B cell (primary cell): Measurements from ENCODE around the gene NFATC1. TPM values are rescaled to one million over a fixed set of nuclear protein-coding genes. Genes with fewer than 3 reads are reported as not detected.

Experiments used
- ATAC-seq: fragments of 200-7000 bp; cut with Tn5 transposase; one replicate; pipeline ENCODE4 v1.10.0; 2021; ENCODE audit warnings: low read depth, mild to moderate bottlenecking, moderate number of reproducible peaks, moderate library complexity
- CTCF ChIA-PET: fragments of 350-600 bp; sonication (Branson Sonifier 250); formaldehyde crosslinking; loops from one replicate; lab custom pipeline; 2021; ENCODE audit warnings: antibody characterized with exemption, inconsistent platforms; lab: Charles Lee
- POLR2A ChIA-PET: fragments of 350-600 bp; sonication (Branson Sonifier 250); formaldehyde crosslinking; loops from one replicate; lab custom pipeline; 2021; ENCODE audit warnings: antibody characterized with exemption; lab: Charles Lee
- DNase-seq: peaks from one replicate; pipeline ENCODE4 v3.0.0; 2013
- H2AFZ ChIP-seq: 2 replicates; pipeline ENCODE4 v1.6.1; 2012; ENCODE audit warnings: mild to moderate bottlenecking, low read depth, low read length; ENCODE audit not compliant: insufficient read depth, poor library complexity, severe bottlenecking
- H3K27ac ChIP-seq, 2 donors: 1 replicate in 1 of 2; 2 replicates in 1 of 2; pipeline ENCODE4 v1.5.1; 2012 to 2013; ENCODE audit warnings: low read length in 2 of 2, mild to moderate bottlenecking in 2 of 2, moderate library complexity in 1 of 2
- H3K27me3 ChIP-seq, 4 experiments: fragments of 200-600 bp in 1 of 4; sonication (generic) in 1 of 4; replicated peaks in 1 of 4; 1 replicate in 2 of 4; 2 replicates in 2 of 4; pipeline versions ENCODE4 v1.6.1 to v1.7.0; 2013 to 2016; ENCODE audit warnings: low read length in 3 of 4, mild to moderate bottlenecking in 2 of 4, mixed read lengths in 1 of 4, moderate library complexity in 1 of 4; ENCODE audit not compliant: insufficient read depth in 4 of 4, control insufficient read depth in 3 of 4; ENCODE audit errors: control extremely low read depth in 1 of 4
- H3K36me3 ChIP-seq, 2 experiments: replicated peaks in 1 of 2; 1 replicate in 1 of 2; 2 replicates in 1 of 2; pipeline versions ENCODE4 v1.6.1 to v1.7.1; 2013; ENCODE audit warnings: low read length in 1 of 2; ENCODE audit not compliant: insufficient read depth in 2 of 2, control insufficient read depth in 1 of 2; ENCODE audit errors: control extremely low read depth in 1 of 2, extremely low read depth in 1 of 2
- H3K4me1 ChIP-seq, 2 donors: fragments of 200-600 bp in 1 of 2; sonication (generic) in 1 of 2; 1 replicate in 1 of 2; 2 replicates in 1 of 2; pipeline versions ENCODE4 v1.5.1 to v1.6.1; 2013 to 2017; ENCODE audit warnings: low read length in 2 of 2; ENCODE audit not compliant: control insufficient read depth in 2 of 2, insufficient read depth in 2 of 2
- H3K4me2 ChIP-seq: replicated peaks from 2 replicates; pipeline ENCODE3; 2012; ENCODE audit warnings: mild to moderate bottlenecking, low read depth, low read length; ENCODE audit not compliant: poor library complexity, severe bottlenecking
- H3K4me3 ChIP-seq, 5 experiments: fragments of 200-600 bp in 1 of 5; sonication (generic) in 1 of 5; 1 replicate in 3 of 5; 2 replicates in 2 of 5; pipeline versions ENCODE4 v1.5.1 to v1.7.0; 2011 to 2016; ENCODE audit warnings: low read length in 4 of 5, mild to moderate bottlenecking in 4 of 5, low read depth in 2 of 5, control low read depth in 1 of 5, moderate library complexity in 1 of 5; ENCODE audit not compliant: insufficient read depth in 1 of 5; ENCODE audit errors: control extremely low read depth in 1 of 5, extremely low read depth in 1 of 5
- H3K79me2 ChIP-seq: fragments of 200-600 bp; sonication (generic); one replicate; pipeline ENCODE4 v1.6.0; 2016; ENCODE audit warnings: low read length; ENCODE audit not compliant: control insufficient read depth, insufficient read depth
- H3K9ac ChIP-seq: fragments of 200-600 bp; sonication (generic); 2 replicates; pipeline ENCODE4 v1.6.1; 2017; ENCODE audit warnings: mild to moderate bottlenecking, low read length, moderate library complexity
- H3K9me3 ChIP-seq, 3 donors: one replicate each; pipeline versions ENCODE4 v1.6.1 to v1.7.1; 2013; ENCODE audit warnings: low read length in 2 of 3; ENCODE audit not compliant: control insufficient read depth in 2 of 3, insufficient read depth in 1 of 3; ENCODE audit errors: control extremely low read depth in 1 of 3
- H4K20me1 ChIP-seq: 2 replicates; pipeline ENCODE4 v1.6.0; 2012; ENCODE audit warnings: mild to moderate bottlenecking, low read length; ENCODE audit not compliant: insufficient read depth, control insufficient read depth, poor library complexity, severe bottlenecking
- H3K27ac Mint-ChIP-seq: one replicate; pipeline ENCODE4 v1.8.0; 2021; ENCODE audit warnings: mixed read lengths
- H3K27me3 Mint-ChIP-seq: one replicate; pipeline ENCODE4 v1.8.0; 2021; ENCODE audit warnings: mixed read lengths
- H3K4me1 Mint-ChIP-seq: one replicate; pipeline ENCODE4 v1.8.0; 2021; ENCODE audit warnings: mixed read lengths
- H3K4me3 Mint-ChIP-seq: one replicate; pipeline ENCODE4 v1.8.0; 2021; ENCODE audit warnings: mixed read lengths
- H3K9me3 Mint-ChIP-seq: one replicate; pipeline ENCODE4 v1.8.0; 2022; ENCODE audit warnings: mixed read lengths; ENCODE audit not compliant: insufficient read depth
- EZH2 ChIP-seq: IDR thresholded peaks from 2 replicates; pipeline ENCODE4 v1.6.1; 2012; ENCODE audit warnings: borderline replicate concordance, low read depth, mild to moderate bottlenecking, moderate library complexity, low read length; ENCODE audit not compliant: insufficient read depth, poor library complexity, severe bottlenecking
- WGBS: methylation state at CpG from one replicate; pipeline ENCODE4 v1.1.5; 2013; ENCODE audit warnings: missing lambda C conversion rate; ENCODE audit not compliant: insufficient coverage; 5-methylcytosine and 5-hydroxymethylcytosine counted together
- intact Hi-C: fragments of 100-400 bp; cut with micrococcal nuclease; formaldehyde crosslinking; loops from one replicate; pipeline ENCODE4 v1.10.0; 2022
- polyA minus RNA-seq: library from RNA; depleted of rRNA, polyadenylated mRNA; stranded (reverse); fragments of >200 nt; gene quantifications from 2 replicates; pipeline ENCODE4 v1.2.3, GENCODE V29; 2012
- polyA plus RNA-seq: library from polyadenylated mRNA; depleted of rRNA; stranded (reverse); fragments of >200 nt; gene quantifications from 2 replicates; pipeline ENCODE4 v1.2.3, GENCODE V29; 2012
- total RNA-seq, 2 donors: library from RNA; stranded (reverse); fragments of 120-200 nt in 1 of 2; gene quantifications; 1 replicate in 1 of 2; 2 replicates in 1 of 2; pipeline versions ENCODE4 v1.2.3 to v1.2.4, GENCODE V29; 2013 to 2022
- TF ChIP-seq, protein P1 (sequence below): fragments of 200-600 bp; IDR thresholded peaks from one replicate; pipeline ENCODE4 v1.8.0; 2022; ENCODE audit warnings: antibody characterized with exemption, mild to moderate bottlenecking

The NFATC1 gene
- total RNA-seq (108 and 120 TPM in 2 replicates), polyA plus RNA-seq (32.2 and 40.2 TPM in 2 replicates), polyA minus RNA-seq (34.7 and 151 TPM in 2 replicates)
- 19.0 TPM for total RNA-seq (2013)

- ATAC-seq (peak; percentile 14), DNase-seq (peak; percentile 88)
- H3K4me1 Mint-ChIP-seq, result peaks cover 42% of the 10 kb centered on the region
- TF ChIP-seq, protein P1, sequence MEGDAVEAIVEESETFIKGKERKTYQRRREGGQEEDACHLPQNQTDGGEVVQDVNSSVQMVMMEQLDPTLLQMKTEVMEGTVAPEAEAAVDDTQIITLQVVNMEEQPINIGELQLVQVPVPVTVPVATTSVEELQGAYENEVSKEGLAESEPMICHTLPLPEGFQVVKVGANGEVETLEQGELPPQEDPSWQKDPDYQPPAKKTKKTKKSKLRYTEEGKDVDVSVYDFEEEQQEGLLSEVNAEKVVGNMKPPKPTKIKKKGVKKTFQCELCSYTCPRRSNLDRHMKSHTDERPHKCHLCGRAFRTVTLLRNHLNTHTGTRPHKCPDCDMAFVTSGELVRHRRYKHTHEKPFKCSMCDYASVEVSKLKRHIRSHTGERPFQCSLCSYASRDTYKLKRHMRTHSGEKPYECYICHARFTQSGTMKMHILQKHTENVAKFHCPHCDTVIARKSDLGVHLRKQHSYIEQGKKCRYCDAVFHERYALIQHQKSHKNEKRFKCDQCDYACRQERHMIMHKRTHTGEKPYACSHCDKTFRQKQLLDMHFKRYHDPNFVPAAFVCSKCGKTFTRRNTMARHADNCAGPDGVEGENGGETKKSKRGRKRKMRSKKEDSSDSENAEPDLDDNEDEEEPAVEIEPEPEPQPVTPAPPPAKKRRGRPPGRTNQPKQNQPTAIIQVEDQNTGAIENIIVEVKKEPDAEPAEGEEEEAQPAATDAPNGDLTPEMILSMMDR, result no peak
- TF ChIP-seq EZH2, result no peak
- H3K9me3 ChIP-seq, result no peaks in the 10 kb centered on the region
- no peaks in the 10 kb centered on the region for H3K27me3 Mint-ChIP-seq
- H3K4me1 ChIP-seq, result peaks cover 40 to 51% of the 10 kb centered on the region in 2 donors
- intact Hi-C loops, result loop anchor here (1.0 kb wide), 2 partner anchors 127 to 283 kb away; partner anchors contain the start of gene CTDP1
- H3K9ac ChIP-seq, result peak within 1 kb of the TSS; percentile 72
- H2AFZ ChIP-seq, result peak within 1 kb of the TSS; percentile 68
- H3K4me3 Mint-ChIP-seq, result peak within 1 kb of the TSS; percentile 92
- H3K9me3 Mint-ChIP-seq, result no peaks in the 10 kb centered on the region
- peaks cover 16% of the 10 kb centered on the region for H4K20me1 ChIP-seq
- ChIA-PET CTCF (interaction anchor here (1.1 to 4.3 kb wide), 13 partner anchors 9 to 135 kb away, joined by 3 to 38 read pairs (median 7); no protein-coding TSS in a partner anchor), POLR2A (interaction anchor here (1.1 to 2.6 kb wide), 4 partner anchors 10 to 128 kb away, joined by 4 to 13 read pairs (median 8); no protein-coding TSS in a partner anchor)
- WGBS, result under 1% methylated on average over 91 of the region's 91 CpGs
- no peaks in the 10 kb centered on the region for H3K36me3 ChIP-seq
- H3K79me2 ChIP-seq, result peaks cover 41% of the 10 kb centered on the region
- H3K4me2 ChIP-seq, result peak within 1 kb of the TSS; percentile 99
- H3K27me3 ChIP-seq, result peaks cover 0 to 3% (median 0%) of the 10 kb centered on the region in 4 experiments
- H3K27ac Mint-ChIP-seq, result peak within 1 kb of the TSS; percentile 78
- peak within 1 kb of the TSS; percentile 17 to 78 (median 60) for H3K4me3 ChIP-seq
- H3K27ac ChIP-seq, result peak within 1 kb of the TSS in 1 of 2 donors; percentile 69
These were observed at the start of gene NFATC1 for GRCh38 chr18:79395761-79396404. Gene NFATC1, plus strand, starts transcription at chr18:79395930. Its CDS starts 295 bp downstream, at chr18:79396225.

DNA sequence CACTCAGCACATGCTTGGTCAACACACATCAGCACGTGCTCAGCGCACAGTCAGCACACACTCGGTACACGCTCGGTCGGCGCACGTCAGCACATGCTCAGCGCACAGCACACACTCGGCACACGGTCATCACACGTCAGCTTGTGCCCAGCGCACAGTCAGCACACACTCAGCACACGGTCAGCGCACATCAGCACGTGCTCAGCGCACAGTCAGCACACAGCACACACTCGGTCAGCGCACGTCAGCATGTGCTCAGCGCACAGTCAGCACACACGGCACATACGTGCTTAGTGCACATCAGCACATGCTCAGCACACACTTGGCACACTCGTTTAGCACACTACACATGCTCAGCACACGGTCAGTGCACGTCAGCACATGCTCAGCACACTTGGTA is 49.7 kb upstream of the NFATC1 start:
- H4K20me1 ChIP-seq, result no peaks in the 10 kb centered on the region
- H3K4me2 ChIP-seq, result no peak overlapping the region
- H3K4me1 Mint-ChIP-seq, result no peaks in the 10 kb centered on the region
- no peak overlapping the region for H3K9ac ChIP-seq
- ATAC-seq (no peak), DNase-seq (no peak)
- H3K9me3 ChIP-seq, result no peaks in the 10 kb centered on the region
- intact Hi-C loops, result no loop called here
- no peaks in the 10 kb centered on the region for H3K27me3 ChIP-seq
- H3K36me3 ChIP-seq, result peaks cover 0 to 56% of the 10 kb centered on the region in 2 experiments
- no peaks in the 10 kb centered on the region for H3K9me3 Mint-ChIP-seq
- H2AFZ ChIP-seq, result no peak overlapping the region
- no peaks in the 10 kb centered on the region for H3K27me3 Mint-ChIP-seq
- ChIA-PET POLR2A (no interaction called here), CTCF (no interaction called here)
- no peak overlapping the region for H3K4me3 Mint-ChIP-seq
- H3K79me2 ChIP-seq, result no peaks in the 10 kb centered on the region
- H3K27ac Mint-ChIP-seq, result no peak overlapping the region
- no peak overlapping the region for H3K4me3 ChIP-seq
- WGBS, result 98% methylated on average over 26 of the region's 26 CpGs
- TF ChIP-seq, protein P1, result no peak
- no peak for TF ChIP-seq EZH2
- H3K4me1 ChIP-seq, result no peaks in the 10 kb centered on the region
- no peak overlapping the region for H3K27ac ChIP-seq
